K562 treated with DMSO at 1 percent for 12 hours (cell line): ENCODE results near the gene TNIP1. TPM values are rescaled to one million over a fixed set of nuclear protein-coding genes. Genes with fewer than 3 reads are reported as not detected.

Source experiments
- total RNA-seq: library from RNA; unstranded; fragments of 300-600 nt; gene quantifications from 2 replicates; pipeline ENCODE4 v1.2.3, GENCODE V29; 2022; ENCODE audit not compliant: insufficient read depth

Gene TNIP1
- total RNA-seq = 38.5 and 55.4 TPM in 2 replicates

GRCh38 chr5:151080613-151081430 is at the start of gene TNIP1:
TSS of gene TNIP1 (minus strand) at chr5:151081034. CDS start at chr5:151065095, 15,939 bp downstream.

GRCh38 chr5:151020304-151021110 is 60.3 kb downstream of the TNIP1 start, which contains the start of gene GPX3:
TSS of gene GPX3 (plus strand) at chr5:151020591. CDS start at chr5:151020655, 64 bp downstream.

Other genes with a start within 250 kb of the TNIP1 start
- gene IRGM, start 234.5 kb downstream of the TNIP1 start, total RNA-seq = not detected in 2 replicates
- 1.2 and 7.5 TPM in 2 replicates for gene ZNF300, start 176.1 kb downstream of the TNIP1 start, total RNA-seq
- 1.4 TPM in 1 of 2 replicates, not detected in the other for gene GPX3, start 60.4 kb downstream of the TNIP1 start, total RNA-seq
- 17.9 and 27.0 TPM in 2 replicates for gene ANXA6, start 76.7 kb upstream of the TNIP1 start, total RNA-seq
- gene CCDC69, start 143.1 kb upstream of the TNIP1 start, total RNA-seq = 8.4 and 20.4 TPM in 2 replicates
- 26.8 and 60.4 TPM in 2 replicates for gene GM2A, start 172.2 kb upstream of the TNIP1 start, total RNA-seq
- gene SLC36A3, start 222.7 kb upstream of the TNIP1 start, total RNA-seq = not detected in 2 replicates